Non-pigmented ciliary epithelial cell (primary cell): ENCODE measurements around the gene SLC51A.

Experiments
- DNase-seq: peaks from one replicate; pipeline ENCODE4 v3.0.0-alpha.2; 2010; ENCODE audit warnings: low read depth

SLC51A gene

GRCh38 chr3:196215493-196216020, 777 bp upstream of the SLC51A start:
- DNase-seq: no peak

- DNase-seq: no peak
These were observed 412 bp downstream of the SLC51A start for GRCh38 chr3:196216681-196217211.

- no peak for DNase-seq
These were observed 1.2 kb downstream of the SLC51A start for GRCh38 chr3:196217307-196218154.

GRCh38 chr3:196218155-196218712, 1.9 kb downstream of the SLC51A start:
- DNase-seq: no peak

- peak; percentile 74 for DNase-seq
These were observed 3.0 kb downstream of the SLC51A start for GRCh38 chr3:196219194-196219969.

- DNase-seq: no peak
These were observed 3.6 kb downstream of the SLC51A start for GRCh38 chr3:196219970-196220311.

GRCh38 chr3:196220587-196220986, 4.3 kb downstream of the SLC51A start:
- DNase-seq: no peak

- no peak for DNase-seq
These were observed 4.7 kb downstream of the SLC51A start for GRCh38 chr3:196220991-196221390.

- no peak for DNase-seq
These were observed 6.7 kb downstream of the SLC51A start for GRCh38 chr3:196222876-196223595.

- no peak for DNase-seq
These were observed 8.8 kb downstream of the SLC51A start for GRCh38 chr3:196225086-196225485.

GRCh38 chr3:196225763-196226364, 9.5 kb downstream of the SLC51A start:
- DNase-seq: no peak

GRCh38 chr3:196227121-196227561, 10.8 kb downstream of the SLC51A start:
- DNase-seq: no peak

- no peak for DNase-seq
These were observed 11.5 kb downstream of the SLC51A start for GRCh38 chr3:196227629-196228493.

GRCh38 chr3:196232154-196232881, 16.0 kb downstream of the SLC51A start:
- DNase-seq: no peak

- no peak for DNase-seq
These were observed 16.5 kb downstream of the SLC51A start for GRCh38 chr3:196232882-196233251.

GRCh38 chr3:196235452-196236122, 19.3 kb downstream of the SLC51A start:
- DNase-seq: no peak

GRCh38 chr3:196236223-196236622, 19.9 kb downstream of the SLC51A start:
- DNase-seq: no peak

GRCh38 chr3:196237203-196237602, 20.9 kb downstream of the SLC51A start:
- DNase-seq: no peak
